H1 (cell line): ENCODE data around the gene COMP. TPM values are rescaled to one million over a fixed set of nuclear protein-coding genes. Genes with fewer than 3 reads are reported as not detected.

Experiments
- CTCF ChIA-PET: fragments of 300-600 bp; sonication (Branson Sonifier 250); formaldehyde crosslinking; loops from one replicate; lab custom pipeline; 2021; ENCODE audit not compliant: partially characterized antibody; lab: Charles Lee
- POLR2A ChIA-PET: fragments of 300-600 bp; sonication (Branson Sonifier 250); formaldehyde crosslinking; loops from one replicate; lab custom pipeline; 2021; ENCODE audit warnings: inconsistent platforms; ENCODE audit not compliant: partially characterized antibody; lab: Charles Lee
- DNase-seq, 2 experiments: peaks; one replicate each; pipeline versions ENCODE4 v3.0.0 to v3.0.0-alpha.2; 2010 to 2022; ENCODE audit warnings: low spot score in 2 of 2, low read depth in 1 of 2, mixed read lengths in 1 of 2
- FAIRE-seq: peaks from 2 replicates; lab custom pipeline; 2011; peaks lifted over from hg19 to GRCh38; lab: Jason Lieb, UNC
- H2AFZ ChIP-seq: 2 replicates; pipeline ENCODE4 v1.8.1; 2012; ENCODE audit warnings: low read length, inconsistent platforms
- H2AK5ac ChIP-seq: 2 replicates; pipeline ENCODE4 v1.6.1; 2013; ENCODE audit warnings: low read depth, low read length
- H2BK120ac ChIP-seq: replicated peaks from 2 replicates; pipeline ENCODE3; 2013; ENCODE audit warnings: low read depth, low read length, inconsistent platforms
- H2BK12ac ChIP-seq: 2 replicates; pipeline ENCODE4 v1.6.1; 2013; ENCODE audit warnings: low read depth, low read length
- H2BK15ac ChIP-seq: 2 replicates; pipeline ENCODE4 v1.6.1; 2013; ENCODE audit warnings: low read length
- H2BK20ac ChIP-seq: 2 replicates; pipeline ENCODE4 v1.6.1; 2013; ENCODE audit warnings: low read length
- H2BK5ac ChIP-seq: 2 replicates; pipeline ENCODE4 v1.6.1; 2013; ENCODE audit warnings: low read depth, low read length
- H3K14ac ChIP-seq: 2 replicates; pipeline ENCODE4 v1.6.1; 2013; ENCODE audit warnings: inconsistent platforms; ENCODE audit not compliant: insufficient read length
- H3K18ac ChIP-seq: 2 replicates; pipeline ENCODE4 v1.6.1; 2013; ENCODE audit warnings: low read length; ENCODE audit errors: extremely low read depth
- H3K23ac ChIP-seq: 2 replicates; pipeline ENCODE4 v1.6.1; 2013; ENCODE audit warnings: inconsistent platforms; ENCODE audit not compliant: insufficient read length
- H3K23me2 ChIP-seq: 2 replicates; pipeline ENCODE4 v1.6.1; 2013; ENCODE audit warnings: low read depth, low read length
- H3K27ac ChIP-seq: 2 replicates; pipeline ENCODE4 v1.6.1; 2011; ENCODE audit warnings: low read depth, low read length, inconsistent platforms
- H3K27me3 ChIP-seq, 4 experiments: replicated peaks in 1 of 4; 1 replicate in 1 of 4; 2 replicates in 3 of 4; pipeline versions ENCODE4 v1.6.1 to v1.8.1; 2011 to 2013; ENCODE audit warnings: low read length in 3 of 4, mild to moderate bottlenecking in 3 of 4, inconsistent platforms in 2 of 4, mixed read lengths in 2 of 4, moderate library complexity in 1 of 4; ENCODE audit not compliant: control insufficient read depth in 3 of 4, insufficient read depth in 3 of 4; ENCODE audit errors: extremely low read depth in 1 of 4
- H3K36me3 ChIP-seq, 4 experiments: 2 replicates each; pipeline versions ENCODE4 v1.6.1 to v1.8.1; 2011 to 2013; ENCODE audit warnings: mild to moderate bottlenecking in 4 of 4, low read length in 3 of 4, moderate library complexity in 2 of 4, control low read depth in 1 of 4, inconsistent platforms in 1 of 4; ENCODE audit not compliant: insufficient read depth in 4 of 4, control insufficient read depth in 2 of 4
- H3K4ac ChIP-seq: replicated peaks from 2 replicates; pipeline ENCODE3; 2013; ENCODE audit warnings: low read length, low read depth, mixed read lengths, inconsistent platforms; ENCODE audit not compliant: insufficient read length
- H3K4me1 ChIP-seq, 4 experiments: replicated peaks in 1 of 4; 1 replicate in 1 of 4; 2 replicates in 3 of 4; pipeline versions ENCODE4 v1.6.1 to v1.8.1; 2011 to 2013; ENCODE audit warnings: low read length in 3 of 4, inconsistent platforms in 2 of 4, mixed read lengths in 1 of 4; ENCODE audit not compliant: insufficient read depth in 4 of 4, control insufficient read depth in 3 of 4
- H3K4me2 ChIP-seq, 2 experiments: 2 replicates each; pipeline versions ENCODE4 v1.6.1 to v1.8.1; 2011 to 2013; ENCODE audit warnings: low read depth in 2 of 2, low read length in 2 of 2, control low read depth in 1 of 2, inconsistent platforms in 1 of 2, mild to moderate bottlenecking in 1 of 2; ENCODE audit not compliant: insufficient read depth in 1 of 2
- H3K4me3 ChIP-seq, 4 experiments: fragments of 200-600, 300-600 bp in 1 of 4; sonication (generic), shearing (Covaris generic), sonication (Bioruptor Twin) in 1 of 4; 2 replicates each; pipeline versions ENCODE4 v1.5.1 to v1.8.1; 2011 to 2016; ENCODE audit warnings: low read length in 4 of 4, low read depth in 3 of 4, control low read depth in 2 of 4, inconsistent platforms in 2 of 4, mild to moderate bottlenecking in 2 of 4, mixed read lengths in 1 of 4, moderate library complexity in 1 of 4; ENCODE audit not compliant: insufficient read depth in 2 of 4; ENCODE audit errors: extremely low read depth in 1 of 4
- H3K56ac ChIP-seq: replicated peaks from 2 replicates; pipeline ENCODE3; 2013; ENCODE audit warnings: low read depth, mild to moderate bottlenecking, mixed read lengths, low read length, inconsistent platforms; ENCODE audit not compliant: insufficient read length
- H3K79me1 ChIP-seq: 2 replicates; pipeline ENCODE4 v1.6.1; 2013; ENCODE audit warnings: low read depth, low read length, control low read depth
- H3K79me2 ChIP-seq, 2 experiments: 2 replicates each; pipeline versions ENCODE4 v1.6.1 to v1.8.1; 2012 to 2013; ENCODE audit warnings: low read length in 2 of 2, mild to moderate bottlenecking in 2 of 2, inconsistent platforms in 1 of 2; ENCODE audit not compliant: insufficient read depth in 2 of 2, control insufficient read depth in 1 of 2
- H3K9ac ChIP-seq, 4 experiments: replicated peaks in 1 of 4; 1 replicate in 1 of 4; 2 replicates in 3 of 4; pipeline versions ENCODE4 v1.6.1 to v1.8.1; 2011 to 2013; ENCODE audit warnings: low read depth in 3 of 4, low read length in 3 of 4, control low read depth in 2 of 4, mild to moderate bottlenecking in 2 of 4, moderate library complexity in 2 of 4, inconsistent platforms in 1 of 4; ENCODE audit errors: extremely low read depth in 1 of 4
- H3K9me3 ChIP-seq, 2 experiments: 2 replicates each; pipeline versions ENCODE4 v1.6.1 to v1.8.1; 2012 to 2013; ENCODE audit warnings: mild to moderate bottlenecking in 2 of 2, moderate library complexity in 2 of 2, control low read depth in 1 of 2, inconsistent platforms in 1 of 2, low read depth in 1 of 2, low read length in 1 of 2, mixed read lengths in 1 of 2; ENCODE audit not compliant: insufficient read depth in 2 of 2
- H4K20me1 ChIP-seq, 2 experiments: replicated peaks in 1 of 2; 2 replicates each; pipeline versions ENCODE3 to v1.8.1; 2011 to 2013; ENCODE audit warnings: inconsistent platforms in 2 of 2, low read length in 2 of 2, mild to moderate bottlenecking in 1 of 2; ENCODE audit not compliant: insufficient read depth in 2 of 2, control insufficient read depth in 1 of 2
- H4K5ac ChIP-seq: 2 replicates; pipeline ENCODE4 v1.6.1; 2013; ENCODE audit warnings: low read length, low read depth, mixed read lengths, inconsistent platforms; ENCODE audit not compliant: insufficient read length
- H4K8ac ChIP-seq: 2 replicates; pipeline ENCODE4 v1.8.0; 2013; ENCODE audit warnings: mild to moderate bottlenecking, moderate library complexity, low read length, inconsistent platforms; ENCODE audit not compliant: insufficient read depth; ENCODE audit errors: extremely low read depth
- H4K91ac ChIP-seq: replicated peaks from 2 replicates; pipeline ENCODE3; 2013; ENCODE audit warnings: low read length, mixed read lengths, inconsistent platforms; ENCODE audit not compliant: insufficient read length
- POLR2A ChIP-seq, 2 experiments: IDR thresholded peaks; 1 replicate in 1 of 2; 2 replicates in 1 of 2; pipeline ENCODE4 v1.6.1; 2011; ENCODE audit warnings: low read depth in 2 of 2, low read length in 2 of 2, mild to moderate bottlenecking in 2 of 2; ENCODE audit errors: control extremely low read depth in 1 of 2
- RNF2 ChIP-seq: fragments of 200-900, 300-1000 bp; sonication (generic); IDR thresholded peaks from 2 replicates; pipeline ENCODE4 v1.7.1; 2016; ENCODE audit warnings: borderline replicate concordance, low read depth, mild to moderate bottlenecking, antibody characterized with exemption, low read length; ENCODE audit not compliant: poor library complexity, severe bottlenecking; ENCODE audit errors: missing control alignments
- SAP30 ChIP-seq: fragments of 300-600 bp; sonication (generic); IDR thresholded peaks from 2 replicates; pipeline ENCODE4 v1.7.1; 2012; ENCODE audit warnings: low read length, moderate library complexity, mild to moderate bottlenecking, inconsistent platforms; ENCODE audit not compliant: insufficient read depth, insufficient replicate concordance
- WGBS, 2 experiments: shearing (Covaris generic) in 1 of 2; methylation state at CpG; one replicate each; pipeline versions ENCODE4 v1.1.6 to v1.1.7; 2013 to 2015; ENCODE audit warnings: low lambda C conversion rate in 2 of 2, mixed read lengths in 2 of 2, inconsistent platforms in 1 of 2, low coverage in 1 of 2, missing lambda C conversion rate in 1 of 2; ENCODE audit not compliant: insufficient replicate concordance in 2 of 2, insufficient coverage in 1 of 2, insufficient read length in 1 of 2; ENCODE audit errors: extremely low coverage in 1 of 2, missing lambda C conversion rate in 1 of 2; 5-methylcytosine and 5-hydroxymethylcytosine counted together
- polyA plus RNA-seq, 7 experiments: library from polyadenylated mRNA; depleted of rRNA in 3 of 7; stranded (reverse) in 5 of 7; unstranded in 2 of 7; fragments of >200 nt in 5 of 7; fragments of 200-250 nt in 2 of 7; gene quantifications; 1 replicate in 5 of 7; 2 replicates in 1 of 7; 4 replicates in 1 of 7; pipeline versions ENCODE4 v1.2.1 to v1.2.3, GENCODE V29; 2011 to 2013; ENCODE audit warnings: missing spikeins in 2 of 7, mixed read lengths in 2 of 7
- total RNA-seq: library from RNA; stranded (reverse); fragmentation: NEBNext Ultra II Directional; extraction: Animal tissue kit (Norgen Biotek cat#: 25700); gene quantifications from 2 replicates; pipeline ENCODE4 v1.2.1, GENCODE V29; 2021

Gene COMP
- total and polyA plus RNA-seq, 2 of the 8 experiments (the other 6 are each of a cell fraction or from before 2014, with no cell fraction given) = 0.17 TPM

GRCh38 chr19:18833849-18834643, 42.9 kb upstream of the COMP start:
- no peak overlapping the region for H3K23ac ChIP-seq
- H4K20me1 ChIP-seq = peaks cover 38 to 44% of the 10 kb centered on the region in 2 experiments
- DNase-seq (no peak), FAIRE-seq (no peak)
- no peak for TF ChIP-seq SAP30
- TF ChIP-seq RNF2 = no peak
- peak in 1 of 2 experiments; percentile 10; a peak in 1 of 3 replicates for TF ChIP-seq POLR2A (IDR thresholded peaks at IDR 0.05; ENCODE audit: control extremely low read depth in 1 of 2, low read depth in 2 of 2, low read length in 2 of 2)
- TF ChIP-seq, all 59 proteins: peak for 1
- H2BK120ac ChIP-seq = no peak overlapping the region
- peak overlapping the region in 1 of 4 experiments; percentile 72; a peak in 1 of 7 replicates for H3K9ac ChIP-seq
- H2BK15ac ChIP-seq = no peak overlapping the region
- no peak overlapping the region for H3K18ac ChIP-seq
- peaks cover 0 to 13% (median 7%) of the 10 kb centered on the region in 4 experiments; a peak in 4 of 8 replicates for H3K36me3 ChIP-seq
- no peak overlapping the region for H4K91ac ChIP-seq
- no peak overlapping the region for H3K56ac ChIP-seq
- no peak overlapping the region for H2BK20ac ChIP-seq
- H3K4me1 ChIP-seq = peaks cover 3 to 15% (median 10%) of the 10 kb centered on the region in 4 experiments
- ChIA-PET CTCF (interaction anchor here (0.6 to 19.5 kb wide), 9 partner anchors 9 to 371 kb away, joined by 3 to 247 read pairs (median 4); no protein-coding TSS in a partner anchor), POLR2A (interaction anchor here (1.0 to 3.4 kb wide), 7 partner anchors 7 to 43 kb away, joined by 3 to 18 read pairs (median 4); partner anchors contain the start of gene COMP)
- H3K4ac ChIP-seq = no peak overlapping the region
- no peak overlapping the region for H3K27ac ChIP-seq
- no peak overlapping the region for H3K14ac ChIP-seq
- H3K23me2 ChIP-seq = peaks cover 11% of the 10 kb centered on the region
- no peak overlapping the region for H2AFZ ChIP-seq
- H2AK5ac ChIP-seq = no peak overlapping the region
- peak overlapping the region; percentile 87 to 95 for H3K4me2 ChIP-seq
- WGBS, 2 experiments = 56% methylated on average over 18 of the region's 18 CpGs; no CpG with 5 or more reads in 1 of the 2 experiments
- peaks cover 0 to 3% (median 0%) of the 10 kb centered on the region in 4 experiments; a peak in 2 of 7 replicates for H3K27me3 ChIP-seq
- H2BK12ac ChIP-seq = no peak overlapping the region
- H4K8ac ChIP-seq = peak overlapping the region; percentile 57; the same call in 1 of the 2 replicates
- H3K79me1 ChIP-seq = peaks cover 21% of the 10 kb centered on the region
- H3K9me3 ChIP-seq = no peaks in the 10 kb centered on the region
- peak overlapping the region; percentile 40 to 99 (median 61); a peak in 7 of 8 replicates for H3K4me3 ChIP-seq
- no peak overlapping the region for H4K5ac ChIP-seq
- peaks cover 34 to 65% of the 10 kb centered on the region in 2 experiments for H3K79me2 ChIP-seq
- H2BK5ac ChIP-seq = no peak overlapping the region
